HG03558 (cell line): ENCODE data around the gene WDFY2.
"Not testable (repeated sequence)": the region's sequence is repeated elsewhere in the genome, so short reads cannot be mapped to it uniquely, and the experiment has no call there.

ENCODE experiments used
- ATAC-seq: cut with Tn5 transposase; IDR thresholded peaks from one replicate; pipeline ENCODE4 v1.9.1; 2021; ENCODE audit warnings: moderate number of reproducible peaks; ENCODE audit not compliant: unreplicated experiment; ENCODE audit errors: extremely low read depth

Gene WDFY2, protein sequence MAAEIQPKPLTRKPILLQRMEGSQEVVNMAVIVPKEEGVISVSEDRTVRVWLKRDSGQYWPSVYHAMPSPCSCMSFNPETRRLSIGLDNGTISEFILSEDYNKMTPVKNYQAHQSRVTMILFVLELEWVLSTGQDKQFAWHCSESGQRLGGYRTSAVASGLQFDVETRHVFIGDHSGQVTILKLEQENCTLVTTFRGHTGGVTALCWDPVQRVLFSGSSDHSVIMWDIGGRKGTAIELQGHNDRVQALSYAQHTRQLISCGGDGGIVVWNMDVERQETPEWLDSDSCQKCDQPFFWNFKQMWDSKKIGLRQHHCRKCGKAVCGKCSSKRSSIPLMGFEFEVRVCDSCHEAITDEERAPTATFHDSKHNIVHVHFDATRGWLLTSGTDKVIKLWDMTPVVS

DNA sequence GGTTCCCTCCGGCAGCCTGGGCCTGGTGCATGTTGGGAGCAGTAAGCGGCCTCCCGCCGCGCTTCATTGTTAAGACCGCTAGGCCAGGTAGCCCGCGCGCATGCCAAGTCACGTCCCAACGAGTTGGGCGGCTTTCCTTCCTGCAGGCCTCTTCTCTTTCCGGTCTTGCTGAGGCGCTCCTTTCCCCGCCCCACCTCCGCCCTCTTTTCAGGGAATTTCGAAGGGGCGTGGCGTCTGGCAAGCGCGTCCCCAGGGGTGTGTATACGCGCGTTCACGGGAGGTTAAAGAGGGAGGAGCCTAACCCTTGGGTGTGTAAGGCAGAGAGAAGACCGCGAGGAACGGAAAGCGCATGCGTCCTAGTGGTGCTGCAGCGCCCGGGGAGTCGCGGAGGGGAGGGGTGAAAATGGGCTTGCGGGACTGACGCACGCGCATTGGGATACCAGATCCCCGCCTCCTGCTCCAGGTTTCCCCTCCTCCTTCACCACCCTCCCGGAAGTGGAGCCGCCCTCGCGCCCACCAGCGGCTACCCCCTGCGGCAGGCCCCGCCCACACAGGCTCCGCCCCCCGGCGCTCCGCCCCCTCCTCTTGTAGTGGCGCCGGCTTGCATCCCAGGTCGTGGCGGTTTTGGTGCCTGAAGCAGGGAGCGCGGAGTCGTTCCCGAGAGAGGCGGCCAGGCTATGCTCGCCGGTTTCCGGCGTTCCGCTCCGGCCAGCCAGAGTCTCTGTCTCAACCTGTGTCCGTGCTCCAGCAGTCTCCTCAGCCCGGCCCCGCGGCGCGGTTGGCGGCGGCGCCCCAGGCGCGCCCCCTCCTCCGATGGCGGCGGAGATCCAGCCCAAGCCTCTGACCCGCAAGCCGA lies at the start of gene WDFY2:
Gene WDFY2 (plus strand): TSS at position 588 of the 856 bp plus-strand sequence. CDS start 226 bp downstream, at position 814.
- ATAC-seq, result peak; percentile 50

DNA sequence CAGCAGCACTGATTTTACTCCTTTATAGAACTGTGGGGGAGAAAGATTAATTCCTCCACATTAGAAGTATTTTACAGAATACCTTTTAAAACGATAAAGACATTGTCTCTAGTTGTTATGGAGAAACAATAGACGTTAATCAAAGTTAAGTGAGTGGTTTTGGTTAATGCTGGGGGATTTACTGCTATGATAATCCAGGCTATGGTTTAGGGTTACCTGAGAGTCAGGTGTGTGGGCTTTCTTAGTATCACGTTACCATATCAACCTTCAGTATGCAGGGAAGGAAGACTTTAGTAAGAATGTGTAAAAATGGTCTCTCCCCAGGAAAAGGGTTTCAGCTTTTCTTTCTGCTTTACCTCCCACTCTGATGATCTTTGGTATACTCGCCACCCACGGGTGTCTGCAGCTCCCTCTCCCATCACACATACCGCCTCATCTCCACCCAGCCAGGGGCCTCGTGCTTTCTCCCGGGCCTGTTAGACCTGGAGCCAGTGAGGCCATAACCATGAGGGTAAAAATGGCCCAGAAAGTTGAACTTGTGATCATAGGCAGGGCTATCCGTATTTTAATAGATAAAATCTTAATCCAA lies 45.6 kb upstream of the WDFY2 start:
- ATAC-seq, result no peak

DNA sequence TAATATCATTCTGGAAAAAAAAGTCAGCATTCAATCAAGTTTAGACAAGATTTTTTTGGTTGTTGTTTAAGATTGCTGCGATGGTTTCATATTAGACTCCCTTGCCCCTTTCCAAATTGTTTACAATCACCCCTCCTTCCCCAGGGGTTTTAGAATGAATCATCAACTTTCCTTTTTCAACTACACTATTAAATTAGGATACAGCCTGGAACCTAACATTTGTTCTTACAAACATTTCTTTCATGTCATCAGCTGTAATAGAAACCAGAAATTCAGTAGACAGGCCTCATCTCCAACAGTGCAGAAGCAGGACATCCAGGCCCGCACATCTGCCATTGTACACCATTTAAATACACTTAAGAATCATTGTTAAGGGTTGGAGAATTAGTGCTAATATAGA lies 44.4 kb upstream of the WDFY2 start:
- ATAC-seq, result no peak

DNA sequence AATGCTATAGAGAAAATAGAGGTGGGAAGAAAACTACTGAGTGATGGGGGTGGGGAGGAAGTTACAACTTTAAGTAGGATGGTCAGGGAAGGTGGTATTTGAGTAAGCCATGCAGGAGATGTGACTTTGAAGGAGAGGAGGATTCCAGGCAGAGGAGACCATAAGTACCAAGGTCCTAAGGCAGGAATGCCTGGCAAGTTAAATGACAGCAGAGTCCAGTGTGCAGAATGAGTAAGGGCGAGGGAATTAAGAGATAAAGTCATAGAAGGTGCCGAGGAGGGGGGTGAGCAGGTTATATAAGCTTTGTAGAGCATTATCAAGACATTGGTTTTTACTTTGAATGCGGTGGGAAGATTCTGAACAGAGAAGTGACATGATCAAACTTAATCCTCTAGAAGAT lies 43.2 kb upstream of the WDFY2 start:
- ATAC-seq, result no peak

DNA sequence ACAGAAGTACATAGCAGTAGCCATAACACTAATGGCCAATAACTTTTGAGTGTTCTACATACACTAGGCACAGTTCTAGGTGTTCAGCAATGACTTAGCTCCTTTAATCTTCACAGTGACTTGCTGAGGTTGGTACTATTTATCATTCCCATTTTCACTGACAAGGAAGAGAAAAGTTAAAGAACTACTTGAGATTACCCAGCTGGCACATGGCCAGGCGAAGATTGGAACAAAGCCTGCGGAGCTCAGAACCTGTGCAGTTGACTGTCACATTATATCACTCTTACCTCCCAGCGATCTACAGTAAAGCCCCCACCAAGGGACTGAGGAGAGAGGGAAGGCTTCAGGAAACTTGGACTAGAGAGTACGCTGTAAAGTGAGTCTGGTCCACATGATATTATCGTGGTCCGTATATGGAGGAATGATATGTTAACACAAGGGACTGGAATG lies 42.4 kb upstream of the WDFY2 start:
- ATAC-seq, result no peak

DNA sequence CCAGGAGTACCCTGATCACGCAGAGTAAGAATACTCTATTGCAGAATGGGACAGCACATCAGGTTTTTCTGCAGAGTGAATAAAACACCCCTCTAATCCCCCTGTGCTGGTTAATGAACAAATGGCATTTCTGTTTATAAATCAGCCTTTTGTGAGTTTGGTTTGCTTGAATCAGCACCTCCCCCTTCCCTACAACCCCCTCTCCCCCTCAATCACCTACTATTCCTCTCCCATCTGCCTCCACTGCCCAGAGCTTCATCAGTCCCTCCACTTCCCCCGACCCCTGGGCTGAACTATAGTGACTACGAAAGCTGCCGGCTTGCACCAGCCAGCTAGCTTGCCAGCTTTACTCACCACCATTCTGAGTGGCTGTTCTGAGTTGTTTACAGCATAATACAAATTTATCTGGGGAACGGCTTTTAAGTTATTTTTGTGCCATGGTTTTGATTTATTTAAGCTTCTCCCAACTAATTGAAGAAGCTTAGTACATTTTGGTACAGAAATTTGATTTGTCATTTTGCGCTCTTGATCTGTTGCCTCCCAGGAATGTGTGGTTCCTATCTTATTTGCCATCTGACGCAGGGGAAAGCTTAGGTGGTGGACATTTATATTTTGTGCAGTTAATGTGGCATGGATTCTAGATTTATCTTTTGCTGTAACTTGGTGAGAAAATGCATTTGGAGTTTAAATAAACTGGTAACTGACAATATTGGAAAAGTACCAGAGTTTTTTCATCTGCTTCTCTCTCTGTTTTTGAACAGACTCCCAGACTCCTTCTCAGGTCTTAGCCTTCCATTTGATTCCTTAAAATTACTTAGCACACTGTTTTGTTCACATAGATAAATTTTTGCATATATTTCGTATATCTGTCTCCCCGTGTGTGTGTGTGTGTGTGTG lies 41.7 kb upstream of the WDFY2 start:
- ATAC-seq, result no peak

DNA sequence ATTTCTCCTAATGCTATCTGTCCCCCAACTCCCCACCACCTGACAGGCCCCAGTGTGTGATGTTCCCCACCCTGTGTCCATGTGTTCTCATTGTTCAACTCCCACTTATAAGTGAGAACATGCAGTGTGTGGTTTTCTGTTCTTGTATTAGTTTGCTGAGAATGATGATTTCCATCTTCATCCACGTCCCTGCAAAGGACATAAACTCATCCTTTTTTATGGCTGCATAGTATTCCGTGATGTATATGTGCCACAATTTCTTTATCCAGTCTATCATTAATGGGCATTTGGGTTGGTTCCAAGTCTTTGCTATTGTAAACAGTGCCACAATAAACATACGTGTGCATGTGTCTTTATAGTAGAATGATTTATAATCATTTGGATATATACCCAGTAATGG lies 38.8 kb upstream of the WDFY2 start:
- ATAC-seq, result not testable (repeated sequence)

DNA sequence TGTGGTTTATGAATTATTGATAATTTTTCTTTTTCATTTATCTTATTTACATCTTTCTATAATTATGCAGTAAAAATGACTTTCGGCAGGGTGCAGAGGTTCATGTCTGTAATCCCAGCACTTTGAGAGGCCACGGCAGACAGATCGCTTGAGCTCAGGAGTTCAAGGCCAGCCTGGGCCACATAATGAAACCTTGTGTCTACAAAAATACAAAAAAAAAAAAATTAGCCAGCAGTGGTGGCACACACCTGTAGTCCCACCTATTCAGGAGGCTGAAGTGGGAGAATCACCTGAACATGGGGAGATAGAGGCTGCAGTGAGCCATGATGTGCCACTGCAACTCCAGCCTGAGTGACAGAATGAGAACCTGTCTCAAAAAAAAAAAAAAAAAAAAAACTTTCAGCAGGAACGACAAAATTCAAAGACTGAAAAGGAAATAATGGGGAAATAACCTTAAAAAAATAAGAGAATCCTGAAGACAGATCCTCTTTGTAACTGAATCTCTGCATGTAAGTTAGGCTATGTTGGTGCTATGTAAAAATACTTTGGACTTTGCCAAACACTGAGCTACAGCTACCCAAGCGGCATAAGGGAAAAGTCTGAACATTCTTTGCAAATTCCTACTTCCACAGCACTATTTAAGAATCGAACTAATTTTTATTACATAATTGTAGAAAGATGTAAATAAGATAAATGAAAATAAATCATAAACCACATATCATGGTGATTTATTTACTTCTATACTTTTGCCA lies 36.7 kb upstream of the WDFY2 start:
- no peak for ATAC-seq

DNA sequence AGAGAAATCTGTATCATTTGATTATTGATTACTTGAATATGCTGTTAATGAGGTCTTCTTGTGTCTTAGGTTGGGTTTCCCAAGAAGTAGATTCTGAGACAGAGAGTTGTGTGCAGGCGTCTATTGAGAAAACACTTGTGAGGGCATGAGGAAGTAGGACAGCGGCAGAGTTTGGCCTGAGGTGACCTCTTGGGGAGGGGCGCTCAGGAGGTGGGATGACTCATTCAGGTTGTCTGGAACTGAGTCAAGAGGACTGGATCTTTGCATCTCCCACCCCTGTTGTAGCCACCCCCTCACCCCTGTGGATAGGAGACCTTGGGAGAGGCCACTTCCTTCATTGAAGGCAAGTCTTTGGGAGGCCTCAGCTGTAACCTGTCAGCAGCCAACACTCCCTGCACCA lies 35.2 kb upstream of the WDFY2 start:
- no peak for ATAC-seq

DNA sequence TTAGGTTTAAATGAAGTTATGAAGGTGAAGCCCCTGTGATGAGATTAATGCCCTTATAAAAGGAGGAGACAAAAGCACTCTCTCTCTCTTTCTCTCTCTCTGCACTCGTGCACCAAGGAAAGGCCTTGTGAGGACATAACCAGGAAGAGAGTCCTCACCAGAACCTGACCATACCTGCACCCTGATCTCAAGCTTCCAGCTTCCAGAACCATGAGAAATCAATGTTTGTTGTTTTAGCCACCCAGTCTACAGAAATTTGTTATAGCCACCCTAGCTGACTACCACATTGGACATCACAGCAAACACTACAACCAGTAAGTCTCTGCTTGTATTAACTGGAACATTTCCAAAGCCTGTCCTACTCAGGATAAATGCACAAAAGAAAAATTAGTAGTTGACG lies 34.7 kb upstream of the WDFY2 start:
- ATAC-seq, result no peak

DNA sequence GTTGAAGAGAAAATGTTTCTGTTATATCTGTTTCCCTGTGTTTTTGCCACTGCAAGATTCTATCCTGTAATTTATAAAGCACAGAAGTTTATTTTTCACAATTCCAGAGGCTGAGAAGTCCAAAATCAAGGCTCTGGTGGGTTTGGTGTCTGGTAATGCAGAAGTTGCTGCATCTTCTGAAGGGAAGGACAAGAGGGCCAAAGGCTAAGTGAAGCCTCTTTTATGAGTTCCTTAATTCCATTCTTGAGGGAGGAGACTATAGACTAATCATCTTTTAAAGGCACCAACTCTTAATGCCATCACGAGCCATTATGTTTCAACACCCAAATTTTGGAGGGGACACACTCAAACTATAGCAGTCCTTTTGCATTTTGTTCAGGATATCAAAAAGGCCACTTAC lies 34.1 kb upstream of the WDFY2 start:
- no peak for ATAC-seq

DNA sequence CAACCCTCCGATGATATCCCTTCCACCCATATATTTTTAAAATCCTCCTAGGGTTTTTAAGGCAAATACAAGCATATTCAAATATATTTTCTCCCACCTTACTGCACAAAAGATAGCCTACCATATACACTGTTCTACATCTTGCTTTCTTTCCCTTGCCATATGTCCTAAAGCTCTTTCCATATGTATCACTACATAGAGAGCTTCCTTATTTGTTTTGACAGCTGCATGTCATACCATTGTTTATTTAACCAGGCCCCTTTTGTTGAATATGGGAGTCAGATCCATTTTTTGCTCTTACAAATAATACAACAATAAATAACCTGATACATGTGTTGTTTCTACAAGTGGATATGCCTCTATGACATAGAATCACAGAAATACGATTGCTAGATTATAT lies 32.8 kb upstream of the WDFY2 start:
- no peak for ATAC-seq

DNA sequence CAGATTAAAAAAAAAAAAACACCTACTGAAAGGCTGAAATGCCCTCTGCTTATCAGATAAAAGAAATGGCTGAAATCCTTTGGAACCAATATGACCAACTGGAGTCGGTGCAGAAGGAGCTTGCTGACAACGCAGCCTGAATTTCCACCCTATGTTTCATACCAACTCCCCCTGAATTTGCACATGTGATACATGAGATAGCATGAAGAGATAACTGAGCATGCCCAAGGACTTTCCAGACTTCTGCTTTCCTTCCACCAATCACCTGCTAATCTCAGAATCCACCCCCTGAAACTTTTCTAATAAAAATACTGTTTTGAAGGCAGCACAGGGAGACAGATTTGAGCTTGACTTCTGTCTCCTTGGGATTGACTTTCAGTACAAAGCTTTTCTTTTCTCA lies 32.2 kb upstream of the WDFY2 start:
- ATAC-seq, result no peak

DNA sequence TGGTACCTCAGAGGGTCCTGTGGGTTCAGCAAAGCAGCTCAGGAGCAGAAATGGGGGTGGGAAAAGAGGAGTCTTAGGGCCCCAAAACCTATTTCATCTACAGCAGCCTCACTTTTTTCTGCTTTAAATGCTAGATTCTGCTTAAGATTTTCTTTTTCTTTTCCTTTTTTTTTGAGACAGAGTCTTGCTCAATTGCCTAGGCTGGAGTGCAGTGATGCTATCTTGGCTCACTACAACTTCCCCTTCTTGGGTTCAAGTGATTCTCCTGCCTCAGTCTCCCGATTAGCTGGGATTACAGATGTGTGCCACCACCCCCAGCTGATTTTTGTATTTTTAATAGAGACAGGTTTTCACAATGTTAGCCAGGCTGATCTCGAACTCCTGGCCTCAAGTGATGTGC lies 30.7 kb upstream of the WDFY2 start:
- ATAC-seq, result no peak

DNA sequence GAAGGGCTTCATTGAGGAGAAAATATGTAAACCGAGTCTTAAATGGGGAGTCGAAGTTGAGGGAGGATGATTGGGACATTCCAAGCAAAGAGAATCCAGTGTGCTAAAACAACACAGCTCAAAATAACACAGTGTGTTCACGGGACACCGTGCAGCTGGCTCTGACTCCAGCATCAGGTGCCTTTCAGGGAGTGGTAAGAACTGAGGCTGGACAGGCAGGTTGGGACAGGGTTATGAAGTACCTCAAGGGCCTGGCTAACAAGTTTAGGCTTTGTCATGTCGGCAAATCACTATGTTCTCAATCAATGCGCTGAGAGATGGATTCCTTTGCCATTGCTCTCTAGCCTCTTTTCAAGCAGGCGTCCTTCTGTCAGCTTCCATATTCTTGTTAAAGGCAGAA lies 27.5 kb upstream of the WDFY2 start:
- ATAC-seq, result no peak

DNA sequence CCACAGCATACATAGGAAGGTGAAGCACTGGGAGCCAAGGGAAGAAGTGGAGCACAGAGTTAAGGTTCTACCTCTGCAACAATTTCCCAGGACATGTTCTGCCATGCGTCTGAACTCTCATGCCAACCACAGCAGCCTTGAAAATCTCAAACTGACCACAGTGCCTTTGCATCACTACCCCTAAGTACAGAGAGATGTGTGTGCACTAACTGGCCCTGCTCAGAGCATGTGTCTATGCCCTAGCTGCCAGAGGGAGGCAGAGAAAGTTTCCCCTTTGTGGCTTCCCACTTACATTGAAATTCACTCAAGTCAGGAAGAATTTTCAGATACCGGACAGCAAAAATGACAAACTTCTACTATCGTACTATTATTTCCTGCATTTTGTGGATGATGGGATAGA lies 26.8 kb upstream of the WDFY2 start:
- ATAC-seq, result no peak

DNA sequence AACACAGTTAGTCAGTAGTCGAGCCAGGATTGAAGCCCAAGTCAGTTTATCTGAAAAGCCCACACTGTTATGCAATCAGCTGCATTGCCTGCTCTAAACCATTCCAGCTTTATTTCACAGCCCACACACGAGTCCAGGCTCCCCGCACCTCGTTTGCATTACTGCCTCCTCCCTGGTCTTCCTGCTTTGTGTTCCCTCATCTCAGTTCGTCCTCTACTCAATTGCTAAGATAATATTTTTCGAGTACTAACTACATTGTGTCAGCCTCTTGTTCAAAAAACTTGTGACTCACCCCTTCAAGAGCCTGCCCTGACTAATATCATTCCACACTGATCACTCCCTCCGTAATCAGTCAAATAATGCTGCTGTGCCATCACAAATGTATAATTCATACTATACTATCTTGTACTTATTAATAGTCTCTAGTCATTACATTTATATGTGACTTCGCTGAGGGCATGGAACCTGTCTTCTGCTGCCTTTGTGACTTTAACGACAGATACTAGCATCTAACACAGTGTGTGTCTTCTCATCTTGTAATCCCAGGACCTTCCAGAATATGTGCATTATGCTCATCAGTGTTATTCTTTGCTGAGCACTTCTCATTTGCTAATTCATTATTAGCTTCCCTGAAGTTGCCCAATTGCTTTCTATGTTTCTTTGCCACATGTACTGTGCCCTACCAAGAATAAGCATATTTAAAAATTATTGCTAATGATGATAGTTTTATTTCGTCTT lies 26.2 kb upstream of the WDFY2 start:
- ATAC-seq, result no peak

DNA sequence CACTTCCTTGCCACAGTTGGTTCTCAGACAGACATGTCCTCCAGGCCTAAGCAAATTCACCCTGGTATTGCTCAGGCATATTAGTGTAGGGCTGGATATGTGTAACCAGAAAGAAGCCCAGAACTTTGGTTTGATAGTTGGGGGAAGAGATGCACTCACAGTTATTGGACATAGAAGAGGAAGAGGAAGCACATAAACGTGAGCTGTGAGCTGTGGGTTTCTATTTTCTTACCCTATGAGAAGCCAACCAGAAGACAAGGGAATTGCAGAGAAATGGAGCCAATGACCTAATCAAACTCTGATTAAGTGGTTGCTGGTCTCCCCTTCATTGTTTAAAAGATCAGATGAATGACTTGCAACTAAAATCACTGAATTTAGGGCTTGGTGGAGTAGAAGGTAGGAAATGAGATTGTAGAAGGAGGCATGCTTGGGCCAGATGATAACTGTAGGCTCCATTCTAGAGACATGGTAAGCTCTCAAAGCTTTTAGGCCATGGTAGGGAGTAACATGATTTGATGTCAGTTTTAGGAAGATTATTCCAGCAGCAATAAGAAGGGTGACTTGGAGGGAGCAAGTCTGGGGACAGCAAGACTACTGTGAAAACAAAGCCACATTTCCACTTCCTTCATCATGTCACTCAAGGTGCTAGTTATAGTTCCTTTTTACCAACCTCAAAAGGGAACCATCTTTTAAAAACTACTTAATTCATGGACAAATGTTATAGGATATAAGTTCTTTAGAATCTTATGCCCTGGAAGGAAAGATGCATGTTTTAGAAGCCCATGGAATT lies 24.1 kb upstream of the WDFY2 start:
- no peak for ATAC-seq
